ENCODE data around the gene FAM149A.

DNA sequence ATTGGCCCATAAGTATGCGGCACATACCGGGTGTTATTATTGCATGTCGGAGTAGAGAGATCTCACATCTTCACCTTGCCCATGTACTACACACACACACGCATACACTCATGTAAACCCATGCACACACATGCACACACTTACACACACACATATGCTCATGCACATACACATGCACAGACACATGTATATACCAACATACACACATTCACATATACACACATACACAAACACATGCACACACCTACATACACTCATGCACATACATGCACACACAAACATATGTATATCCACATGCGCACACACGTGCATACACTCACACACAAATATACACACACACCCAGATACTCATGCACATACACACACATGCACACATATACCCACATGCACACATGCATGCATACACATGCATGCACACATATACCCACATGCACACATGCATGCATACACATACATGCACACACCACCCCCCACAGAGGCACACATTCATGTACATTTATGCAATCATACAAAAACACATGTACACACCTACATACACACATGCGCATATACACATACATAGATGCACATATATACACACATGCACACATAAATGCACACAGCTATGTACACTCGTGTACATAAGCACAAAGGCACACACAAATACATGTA, 98.1 kb downstream of the FAM149A start:
- TF ChIP-seq, protein P1, sequence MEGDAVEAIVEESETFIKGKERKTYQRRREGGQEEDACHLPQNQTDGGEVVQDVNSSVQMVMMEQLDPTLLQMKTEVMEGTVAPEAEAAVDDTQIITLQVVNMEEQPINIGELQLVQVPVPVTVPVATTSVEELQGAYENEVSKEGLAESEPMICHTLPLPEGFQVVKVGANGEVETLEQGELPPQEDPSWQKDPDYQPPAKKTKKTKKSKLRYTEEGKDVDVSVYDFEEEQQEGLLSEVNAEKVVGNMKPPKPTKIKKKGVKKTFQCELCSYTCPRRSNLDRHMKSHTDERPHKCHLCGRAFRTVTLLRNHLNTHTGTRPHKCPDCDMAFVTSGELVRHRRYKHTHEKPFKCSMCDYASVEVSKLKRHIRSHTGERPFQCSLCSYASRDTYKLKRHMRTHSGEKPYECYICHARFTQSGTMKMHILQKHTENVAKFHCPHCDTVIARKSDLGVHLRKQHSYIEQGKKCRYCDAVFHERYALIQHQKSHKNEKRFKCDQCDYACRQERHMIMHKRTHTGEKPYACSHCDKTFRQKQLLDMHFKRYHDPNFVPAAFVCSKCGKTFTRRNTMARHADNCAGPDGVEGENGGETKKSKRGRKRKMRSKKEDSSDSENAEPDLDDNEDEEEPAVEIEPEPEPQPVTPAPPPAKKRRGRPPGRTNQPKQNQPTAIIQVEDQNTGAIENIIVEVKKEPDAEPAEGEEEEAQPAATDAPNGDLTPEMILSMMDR (IDR thresholded peaks at IDR 0.05 in 4 of 5, conservative IDR thresholded peaks at IDR 0.05 in 1 of 5): no peak
- no peak for TF ChIP-seq POLR2A (IDR thresholded peaks at IDR 0.05)
